ENCODE measurements around the gene DMC1. TPM values are rescaled to one million over a fixed set of nuclear protein-coding genes. Genes with fewer than 3 reads are reported as not detected.

DMC1 gene
- total and polyA plus RNA-seq, 9 of the 15 experiments (the other 6 are each of a cell fraction or from before 2014, with no cell fraction given): 5.5 to 55.5 (median 9.8) TPM

DNA sequence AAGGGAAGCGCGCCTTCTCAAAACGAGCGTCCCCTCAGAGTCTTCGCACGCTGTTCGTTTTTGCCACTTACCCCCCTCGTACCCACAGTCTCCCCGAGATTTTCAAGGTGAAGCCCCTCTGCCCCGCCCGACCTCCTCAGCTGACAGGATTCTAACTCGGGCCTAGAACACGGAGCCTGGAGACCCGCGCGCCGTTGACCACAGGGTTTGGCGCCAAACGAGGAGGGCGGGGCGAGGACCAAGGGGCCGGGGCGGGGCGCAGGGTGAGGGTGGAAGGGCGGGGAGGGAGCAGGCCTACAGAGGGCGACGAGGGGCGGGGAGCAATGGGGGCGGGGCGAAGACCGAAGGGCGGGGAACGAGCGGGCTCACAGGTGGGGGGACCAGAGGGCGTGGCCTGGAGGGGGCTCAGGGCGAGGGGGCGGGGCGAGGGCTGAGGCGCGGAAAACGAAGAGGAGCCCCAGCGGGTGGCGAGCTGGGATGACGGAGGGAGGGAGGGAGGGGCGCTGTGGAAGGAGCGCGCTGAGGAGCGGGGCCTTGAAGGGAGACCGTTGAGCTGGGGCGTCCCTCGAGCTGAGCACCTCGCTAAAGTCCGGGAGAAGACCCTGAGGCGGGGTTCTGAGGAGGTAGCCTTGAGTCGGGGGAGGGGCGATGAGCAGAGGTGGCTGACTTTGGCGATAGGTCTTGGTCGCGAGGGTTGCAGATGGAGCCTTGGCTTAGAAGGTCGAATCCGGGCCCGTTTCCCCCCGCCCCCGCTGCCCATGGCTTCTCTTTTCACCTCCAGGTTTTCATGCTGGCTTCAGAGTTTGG, at the start of gene DMC1 (continued):
- no peak for TF ChIP-seq ZNF740 (CRISPR knock-in tag; IDR thresholded peaks at IDR 0.05)
- TF ChIP-seq ZNF740 (tag; IDR thresholded peaks at IDR 0.05): no peak
- 0 out of 2 replicates have a peak, but pooled peaks have one; percentile 53 for TF ChIP-seq E2F4 (CRISPR knock-in tag; IDR thresholded peaks at IDR 0.05; ENCODE audit: low read depth)
- no peak for TF ChIP-seq NCOA6 (IDR thresholded peaks at IDR 0.05)
- TF ChIP-seq FOXA3 (CRISPR knock-in tag; conservative IDR thresholded peaks at IDR 0.05 in 1 of 2, IDR thresholded peaks at IDR 0.05 in 1 of 2): no peak
- no peak for TF ChIP-seq CSDE1 (IDR thresholded peaks at IDR 0.05)
- no peak for TF ChIP-seq CBFB (CRISPR knock-in tag; IDR thresholded peaks at IDR 0.05)
- no peak for TF ChIP-seq TARDBP (IDR thresholded peaks at IDR 0.05)
- peak; percentile 36 for TF ChIP-seq ATF7 (IDR thresholded peaks at IDR 0.05)
- no peak for TF ChIP-seq GTF2F1 (IDR thresholded peaks at IDR 0.05; ENCODE audit: low read depth, low read length)
- peak; percentile 75 for TF ChIP-seq POLR2AphosphoS5 (IDR thresholded peaks at IDR 0.05; ENCODE audit: control insufficient read depth, insufficient read depth, low read depth, low read length)
- no peak for TF ChIP-seq ZNF717 (CRISPR knock-in tag; IDR thresholded peaks at IDR 0.05)
- TF ChIP-seq E2F6 (IDR thresholded peaks at IDR 0.05; ENCODE audit: borderline replicate concordance in 1 of 2, extremely low read depth in 1 of 2, insufficient read depth in 1 of 2, insufficient read length in 1 of 2, low read depth in 1 of 2, low read length in 1 of 2, poor library complexity in 1 of 2, severe bottlenecking in 1 of 2): peak in 1 of 2 experiments; percentile 72
- TF ChIP-seq SAP30 (IDR thresholded peaks at IDR 0.05; ENCODE audit: borderline replicate concordance, insufficient read depth, low read depth, low read length, poor library complexity, severe bottlenecking): no peak
- TF ChIP-seq POLR2G (IDR thresholded peaks at IDR 0.05; ENCODE audit: low read depth, low read length): peak; percentile 82
- TF ChIP-seq SNRNP70 (optimal IDR thresholded peaks at IDR 0.05; ENCODE audit: low read depth, low read length): no peak
- TF ChIP-seq ATF2 (CRISPR knock-in tag; IDR thresholded peaks at IDR 0.05): no peak
- TF ChIP-seq GATA2 (CRISPR knock-in tag; IDR thresholded peaks at IDR 0.05): no peak
- TF ChIP-seq ERF (CRISPR knock-in tag; IDR thresholded peaks at IDR 0.05): no peak
- TF ChIP-seq YY1 (IDR thresholded peaks at IDR 0.05; ENCODE audit: borderline replicate concordance in 1 of 3, control insufficient read depth in 1 of 3, extremely low read depth in 1 of 3, insufficient read depth in 3 of 3, insufficient read length in 1 of 3, insufficient replicate concordance in 2 of 3, low read depth in 1 of 3, low read length in 2 of 3): no peak
- no peak for TF ChIP-seq MXI1 (IDR thresholded peaks at IDR 0.05; ENCODE audit: low read depth, low read length)

All from K562 (cell line).